MM.1S (cell line): ENCODE data around the gene ACO1.

Experiments used
- DNase-seq: peaks from one replicate; pipeline ENCODE4 v3.0.0-alpha.2; 2015
- H2AFZ ChIP-seq: fragments of 300-600 bp; sonication (generic); 2 replicates; pipeline ENCODE4 v1.6.0; 2016; ENCODE audit warnings: antibody characterized with exemption, low read length
- H3F3A ChIP-seq: fragments of 300-600 bp; sonication (generic); 2 replicates; pipeline ENCODE4 v1.6.1; 2016; ENCODE audit warnings: mild to moderate bottlenecking, antibody characterized with exemption, low read length, moderate library complexity, mixed read lengths; ENCODE audit not compliant: insufficient read depth
- H3K27ac ChIP-seq: fragments of 300-600 bp; sonication (generic); 2 replicates; pipeline ENCODE4 v1.5.1; 2016; ENCODE audit warnings: mild to moderate bottlenecking, low read length
- H3K27me3 ChIP-seq: fragments of 300-600 bp; sonication (generic); replicated peaks from 2 replicates; pipeline ENCODE4 v1.6.0; 2016; ENCODE audit warnings: low read length; ENCODE audit not compliant: insufficient read depth
- H3K36me3 ChIP-seq: fragments of 300-600 bp; sonication (generic); replicated peaks from 2 replicates; pipeline ENCODE4 v1.6.1; 2016; ENCODE audit warnings: mild to moderate bottlenecking, low read length, mixed read lengths; ENCODE audit not compliant: insufficient read depth
- H3K4me1 ChIP-seq: fragments of 300-600 bp; sonication (generic); 2 replicates; pipeline ENCODE4 v1.6.1; 2016; ENCODE audit warnings: low read length, mixed read lengths
- H3K4me2 ChIP-seq: fragments of 300-600 bp; sonication (generic); 2 replicates; pipeline ENCODE4 v1.6.0; 2016; ENCODE audit warnings: low read depth, low read length
- H3K4me3 ChIP-seq: fragments of 300-600 bp; sonication (generic); 2 replicates; pipeline ENCODE4 v1.5.1; 2016; ENCODE audit warnings: low read length, mixed read lengths
- H3K79me2 ChIP-seq: fragments of 300-600 bp; sonication (generic); 2 replicates; pipeline ENCODE4 v1.6.1; 2016; ENCODE audit warnings: mixed run types, low read length, mixed read lengths
- H3K9ac ChIP-seq: fragments of 300-600 bp; sonication (generic); 2 replicates; pipeline ENCODE4 v1.6.1; 2016; ENCODE audit warnings: low read length, mixed read lengths
- H3K9me2 ChIP-seq: fragments of 300-600 bp; sonication (generic); replicated peaks from 2 replicates; pipeline ENCODE4 v1.6.1; 2016; ENCODE audit warnings: mild to moderate bottlenecking, low read length, mixed read lengths; ENCODE audit not compliant: insufficient read depth
- H3K9me3 ChIP-seq: fragments of 300-600 bp; sonication (generic); replicated peaks from 2 replicates; pipeline ENCODE4 v1.6.1; 2016; ENCODE audit warnings: mild to moderate bottlenecking, low read length, mixed read lengths; ENCODE audit not compliant: insufficient read depth
- H4K20me1 ChIP-seq: fragments of 300-600 bp; sonication (generic); 2 replicates; pipeline ENCODE4 v1.6.1; 2016; ENCODE audit warnings: mild to moderate bottlenecking, low read length, moderate library complexity, mixed read lengths; ENCODE audit not compliant: insufficient read depth
- EZH2 ChIP-seq: fragments of 300-600 bp; sonication (generic); optimal IDR thresholded peaks from 2 replicates; pipeline ENCODE3; 2017; ENCODE audit warnings: low read depth, mild to moderate bottlenecking, antibody characterized with exemption, low read length, mixed read lengths
- EZH2phosphoT487 ChIP-seq: fragments of 300-600 bp; sonication (generic); IDR thresholded peaks from 2 replicates; pipeline ENCODE4 v1.6.1; 2018; ENCODE audit warnings: antibody characterized with exemption, low read length
- TF ChIP-seq, protein P1 (sequence below): fragments of 300-600 bp; sonication (generic); IDR thresholded peaks from 2 replicates; pipeline ENCODE4 v1.5.1; 2016; ENCODE audit warnings: antibody characterized with exemption, low read length, mixed read lengths

Gene ACO1

GRCh38 chr9:32393911-32394310 is 9.5 kb downstream of the ACO1 start:
- H2AFZ ChIP-seq, result no peak overlapping the region
- no peak overlapping the region for H3K4me3 ChIP-seq
- no peak overlapping the region for H3K4me2 ChIP-seq
- no peaks in the 10 kb centered on the region for H3K36me3 ChIP-seq
- TF ChIP-seq EZH2 (no peak), EZH2phosphoT487 (no peak)
- TF ChIP-seq, protein P1, sequence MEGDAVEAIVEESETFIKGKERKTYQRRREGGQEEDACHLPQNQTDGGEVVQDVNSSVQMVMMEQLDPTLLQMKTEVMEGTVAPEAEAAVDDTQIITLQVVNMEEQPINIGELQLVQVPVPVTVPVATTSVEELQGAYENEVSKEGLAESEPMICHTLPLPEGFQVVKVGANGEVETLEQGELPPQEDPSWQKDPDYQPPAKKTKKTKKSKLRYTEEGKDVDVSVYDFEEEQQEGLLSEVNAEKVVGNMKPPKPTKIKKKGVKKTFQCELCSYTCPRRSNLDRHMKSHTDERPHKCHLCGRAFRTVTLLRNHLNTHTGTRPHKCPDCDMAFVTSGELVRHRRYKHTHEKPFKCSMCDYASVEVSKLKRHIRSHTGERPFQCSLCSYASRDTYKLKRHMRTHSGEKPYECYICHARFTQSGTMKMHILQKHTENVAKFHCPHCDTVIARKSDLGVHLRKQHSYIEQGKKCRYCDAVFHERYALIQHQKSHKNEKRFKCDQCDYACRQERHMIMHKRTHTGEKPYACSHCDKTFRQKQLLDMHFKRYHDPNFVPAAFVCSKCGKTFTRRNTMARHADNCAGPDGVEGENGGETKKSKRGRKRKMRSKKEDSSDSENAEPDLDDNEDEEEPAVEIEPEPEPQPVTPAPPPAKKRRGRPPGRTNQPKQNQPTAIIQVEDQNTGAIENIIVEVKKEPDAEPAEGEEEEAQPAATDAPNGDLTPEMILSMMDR, result no peak
- no peaks in the 10 kb centered on the region for H3K4me1 ChIP-seq
- no peaks in the 10 kb centered on the region for H3K9me2 ChIP-seq
- no peak for DNase-seq
- H3F3A ChIP-seq, result no peaks in the 10 kb centered on the region
- H3K9me3 ChIP-seq, result no peaks in the 10 kb centered on the region
- no peak overlapping the region for H3K9ac ChIP-seq
- H3K79me2 ChIP-seq, result no peaks in the 10 kb centered on the region
- no peak overlapping the region for H3K27ac ChIP-seq
- H4K20me1 ChIP-seq, result no peaks in the 10 kb centered on the region
- H3K27me3 ChIP-seq, result no peaks in the 10 kb centered on the region

- no peaks in the 10 kb centered on the region for H3K27me3 ChIP-seq
- H3K79me2 ChIP-seq, result no peaks in the 10 kb centered on the region
- no peaks in the 10 kb centered on the region for H4K20me1 ChIP-seq
- H3K9ac ChIP-seq, result no peak overlapping the region
- H3K27ac ChIP-seq, result no peak overlapping the region
- H3K4me1 ChIP-seq, result no peaks in the 10 kb centered on the region
- DNase-seq, result no peak
- no peak overlapping the region for H3K4me3 ChIP-seq
- TF ChIP-seq EZH2 (no peak), EZH2phosphoT487 (no peak)
- TF ChIP-seq, protein P1, result no peak
- H3K9me2 ChIP-seq, result no peaks in the 10 kb centered on the region
- no peaks in the 10 kb centered on the region for H3K9me3 ChIP-seq
- no peak overlapping the region for H2AFZ ChIP-seq
- no peak overlapping the region for H3K4me2 ChIP-seq
- H3K36me3 ChIP-seq, result no peaks in the 10 kb centered on the region
- H3F3A ChIP-seq, result no peaks in the 10 kb centered on the region
Measured at GRCh38 chr9:32394381-32395049, 10.1 kb downstream of the ACO1 start.

- Histone ChIP-seq H4K20me1 (no peaks in the 10 kb centered on the region), H3K36me3 (no peaks in the 10 kb centered on the region), H3K27ac (no peak overlapping the region), H3K9me2 (no peaks in the 10 kb centered on the region), H3K4me3 (no peak overlapping the region), H3F3A (no peaks in the 10 kb centered on the region), H3K9ac (no peak overlapping the region), H3K79me2 (no peaks in the 10 kb centered on the region), H2AFZ (no peak overlapping the region), H3K4me2 (no peak overlapping the region), H3K9me3 (no peaks in the 10 kb centered on the region), H3K4me1 (no peaks in the 10 kb centered on the region), H3K27me3 (no peaks in the 10 kb centered on the region)
- TF ChIP-seq, protein P1, result no peak
- TF ChIP-seq EZH2phosphoT487, result no peak
- no peak for TF ChIP-seq EZH2
- no peak for DNase-seq
Measured at GRCh38 chr9:32395510-32396216, 11.2 kb downstream of the ACO1 start.
